ENCODE data around the gene ZNF705A.
"Not testable (repeated sequence)": the region's sequence is repeated elsewhere in the genome, so short reads cannot be mapped to it uniquely, and the experiment has no call there.

The ZNF705A gene

GRCh38 chr12:8156845-8157244 is at the start of gene ZNF705A:
ZNF705A (plus strand) TSS chr12:8157015; CDS start chr12:8172626, 15,611 bp downstream.
- no peak for DNase-seq (ENCODE audit: low read depth in 2 of 2)

DNA sequence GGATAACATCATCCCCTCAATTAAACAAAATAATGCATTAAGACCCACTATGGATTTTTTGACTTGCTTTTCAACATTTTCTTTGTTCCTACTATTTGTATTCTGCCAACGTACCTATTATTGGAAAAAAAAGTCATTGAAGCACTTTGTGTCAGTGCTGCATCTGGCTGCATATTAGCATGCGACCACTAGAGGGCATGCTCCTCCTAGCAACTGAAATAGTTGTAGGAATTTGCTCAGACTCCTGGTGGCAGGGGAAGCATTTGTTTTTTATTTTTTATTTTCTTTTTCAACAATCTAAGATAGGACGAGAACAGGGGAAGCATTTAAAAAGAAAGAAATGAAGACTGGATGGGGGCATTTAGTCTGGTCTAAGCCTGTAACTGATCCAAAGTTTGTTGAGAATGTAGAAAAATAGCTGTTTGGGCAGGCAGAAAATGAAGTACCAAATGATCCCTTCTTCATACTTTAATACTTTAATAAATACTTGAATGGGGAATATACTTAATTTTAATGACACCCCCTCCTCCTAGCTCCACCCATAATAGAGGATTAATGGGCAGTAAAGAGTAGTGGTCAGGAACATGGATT is 47.9 kb upstream of the ZNF705A start:
- peak; percentile 63 to 70 for DNase-seq (ENCODE audit: low read depth in 2 of 2)

DNA sequence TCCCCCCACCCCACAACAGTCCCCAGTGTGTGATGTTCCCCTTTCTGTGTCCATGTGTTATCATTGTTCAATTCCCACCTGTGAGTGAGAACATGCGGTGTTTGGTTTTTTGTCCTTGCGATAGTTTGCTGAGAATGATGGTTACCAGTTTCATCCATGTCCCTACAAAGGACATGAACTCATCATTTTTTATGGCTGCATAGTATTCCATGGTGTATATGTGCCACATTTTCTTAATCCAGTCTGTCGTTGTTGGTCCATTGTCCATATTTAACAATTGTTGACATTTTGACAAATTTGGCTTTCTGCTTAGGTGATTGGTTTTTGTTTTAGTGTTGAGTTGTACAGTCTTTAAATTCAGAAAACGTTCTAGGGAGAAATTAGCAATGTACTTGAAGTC is 43.7 kb upstream of the ZNF705A start:
- DNase-seq (ENCODE audit: low read depth in 2 of 2): not testable (repeated sequence)

DNA sequence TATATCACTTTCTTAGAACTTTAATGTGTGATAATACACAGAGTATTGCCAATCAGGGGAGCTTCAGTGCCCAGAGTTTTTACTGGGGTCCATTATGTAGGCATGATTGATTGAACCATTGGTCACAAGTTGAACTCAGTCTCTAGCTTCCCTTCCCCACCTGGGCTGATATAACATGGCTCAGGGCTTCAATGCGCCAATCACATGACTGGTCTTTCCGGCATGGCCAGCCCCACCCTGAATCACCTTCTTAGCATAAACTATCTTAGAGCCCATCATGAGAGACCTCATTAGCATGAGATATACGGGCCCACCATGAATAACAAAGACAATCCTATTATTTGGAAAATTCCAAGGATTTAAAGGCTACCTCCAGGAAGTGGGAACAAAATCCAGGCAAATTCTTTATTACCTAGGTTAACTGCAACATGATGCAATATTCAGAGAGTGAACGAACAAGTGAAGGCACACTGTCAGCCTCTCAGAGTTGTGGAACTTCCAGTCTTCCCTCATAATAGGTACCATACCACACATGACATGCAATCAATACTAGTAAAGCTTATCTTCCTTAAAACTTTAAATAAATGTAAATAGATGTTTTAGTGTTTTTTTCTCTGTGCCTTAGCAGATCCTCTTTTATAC is 36.6 kb upstream of the ZNF705A start:
- no peak for DNase-seq (ENCODE audit: low read depth in 2 of 2)

DNA sequence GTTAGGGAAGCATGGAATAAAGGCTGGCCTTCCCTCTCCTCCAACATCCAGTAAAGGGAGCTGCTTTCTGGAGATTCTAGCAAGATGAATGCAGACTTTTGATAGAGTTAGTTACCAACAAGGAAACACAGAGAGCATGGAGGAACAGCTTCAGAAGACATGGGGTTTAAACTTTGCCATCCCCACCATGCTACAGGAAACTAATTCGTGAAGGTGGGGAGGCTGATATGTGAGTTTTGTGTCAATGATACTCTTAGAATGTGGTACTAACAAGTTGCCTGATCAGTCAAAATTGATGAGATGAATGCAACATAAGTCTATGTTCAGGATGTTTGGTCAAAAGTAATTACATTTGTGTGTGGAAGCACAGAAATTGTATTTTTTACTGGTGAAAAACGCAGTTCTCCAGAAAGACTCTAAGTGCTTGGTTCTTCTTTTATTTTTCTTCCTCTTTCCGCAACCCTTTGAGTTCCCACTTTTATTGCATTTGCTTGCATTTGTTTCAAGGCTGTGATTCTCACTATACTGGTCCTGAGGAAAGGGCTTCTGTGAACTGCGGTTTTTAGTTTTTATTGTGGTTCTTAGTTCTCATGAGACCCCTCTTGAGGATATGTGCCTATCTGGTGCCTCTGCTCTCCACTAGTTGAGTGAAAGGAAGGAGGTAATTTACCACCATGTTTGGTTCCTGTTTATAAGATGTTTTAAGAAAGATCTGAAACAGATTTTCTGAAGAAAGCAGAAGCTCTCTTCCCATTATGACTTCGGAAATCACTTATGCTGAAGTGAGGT is 33.5 kb upstream of the ZNF705A start, which contains the start of gene CLEC4A:
Gene CLEC4A (plus strand): TSS at position 494 of the 789 bp plus-strand sequence. CDS start 262 bp downstream, at position 756.
- no peak for DNase-seq (ENCODE audit: low read depth in 2 of 2)

- no peak for DNase-seq (ENCODE audit: low read depth in 2 of 2)
Observed at GRCh38 chr12:8127138-8127537, 29.7 kb upstream of the ZNF705A start.

GRCh38 chr12:8133636-8134397 is 23.0 kb upstream of the ZNF705A start:
- not testable (repeated sequence) for DNase-seq (ENCODE audit: low read depth in 2 of 2)

GRCh38 chr12:8134398-8134930 is 22.4 kb upstream of the ZNF705A start:
- not testable (repeated sequence) for DNase-seq (ENCODE audit: low read depth in 2 of 2)

- DNase-seq (ENCODE audit: low read depth in 2 of 2): not testable (repeated sequence)
Observed at GRCh38 chr12:8141647-8142046, 15.2 kb upstream of the ZNF705A start.

DNA sequence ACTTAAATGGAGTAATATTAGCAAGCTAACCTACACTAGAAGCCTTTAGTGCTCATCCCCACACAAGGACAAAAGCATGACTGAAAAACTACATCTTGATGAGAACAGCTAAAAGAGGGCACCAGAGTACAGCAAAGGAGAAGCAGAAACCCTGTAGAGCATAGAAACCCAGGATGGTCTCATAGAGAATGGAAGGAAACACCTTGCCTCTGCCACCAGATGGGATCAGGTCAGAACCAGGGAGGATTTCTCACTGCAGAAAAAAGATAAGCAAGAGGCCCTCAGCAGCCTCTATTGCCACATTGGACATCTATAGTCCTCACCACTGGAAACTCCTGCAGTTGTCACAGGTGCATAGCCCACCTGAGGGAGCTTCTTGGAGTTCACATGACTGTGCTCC is 13.6 kb upstream of the ZNF705A start:
- no peak for DNase-seq (ENCODE audit: low read depth in 2 of 2)

GRCh38 chr12:8145754-8146441 is 10.9 kb upstream of the ZNF705A start:
- DNase-seq (ENCODE audit: low read depth in 2 of 2): no peak

- no peak for DNase-seq (ENCODE audit: low read depth in 2 of 2)
Observed at GRCh38 chr12:8146442-8146771, 10.4 kb upstream of the ZNF705A start.

GRCh38 chr12:8154526-8154925 is 2.3 kb upstream of the ZNF705A start:
- no peak for DNase-seq (ENCODE audit: low read depth in 2 of 2)

DNA sequence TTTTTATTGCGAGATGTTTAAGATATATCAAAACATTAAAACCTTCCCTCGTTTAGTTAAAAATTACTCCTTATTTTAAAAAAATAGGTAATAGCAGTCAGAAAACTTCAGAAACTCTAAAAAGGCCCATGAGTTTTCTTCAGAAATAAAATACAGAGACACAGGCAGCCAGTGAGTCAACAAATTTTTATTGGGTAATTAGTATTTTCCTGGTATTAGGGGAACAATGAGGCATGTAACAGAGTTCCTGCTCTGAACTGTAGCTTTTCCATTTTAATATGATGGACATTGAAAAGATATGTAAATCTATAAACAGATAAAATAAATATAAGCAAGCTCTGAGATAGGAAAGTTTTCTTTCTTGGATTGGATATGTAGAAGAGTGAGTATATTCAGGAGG is 399 bp upstream of the ZNF705A start:
- no peak for DNase-seq (ENCODE audit: low read depth in 2 of 2)

DNA sequence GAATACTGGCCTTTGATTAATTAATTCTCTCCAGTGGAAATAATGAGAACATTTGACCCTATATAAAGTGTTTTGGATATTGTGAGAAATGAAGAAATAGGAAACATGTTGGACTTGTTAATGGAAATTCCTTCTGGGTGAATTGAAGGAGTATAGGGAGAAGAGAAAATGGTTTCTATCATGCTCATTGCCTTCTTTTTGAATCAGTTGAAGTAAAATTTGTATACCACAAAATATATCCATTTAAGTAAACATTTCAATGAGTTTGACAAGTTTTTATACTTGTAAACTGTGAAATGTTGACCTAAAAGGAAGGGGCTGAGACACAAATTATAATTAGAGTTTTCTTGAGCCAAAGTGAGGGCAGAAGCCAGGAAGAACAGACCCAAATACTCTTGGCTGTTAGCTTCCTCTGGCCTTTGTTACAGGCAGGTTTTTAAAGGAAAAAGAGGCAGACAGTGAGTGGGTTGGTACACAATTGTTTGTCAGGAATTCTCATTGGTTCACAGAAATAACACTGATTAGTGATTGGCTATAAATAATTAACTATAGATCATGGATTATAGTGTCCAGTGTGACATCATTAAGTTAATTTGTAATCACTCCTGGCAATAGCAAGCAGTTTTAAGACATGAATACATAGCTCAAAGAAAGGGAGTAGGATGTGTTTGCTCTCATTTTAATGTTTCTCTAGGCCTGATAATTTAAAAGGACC is 826 bp downstream of the ZNF705A start:
- no peak for DNase-seq (ENCODE audit: low read depth in 2 of 2)

GRCh38 chr12:8172911-8173310 is 16.1 kb downstream of the ZNF705A start:
- not testable (repeated sequence) for DNase-seq (ENCODE audit: low read depth in 2 of 2)

DNA sequence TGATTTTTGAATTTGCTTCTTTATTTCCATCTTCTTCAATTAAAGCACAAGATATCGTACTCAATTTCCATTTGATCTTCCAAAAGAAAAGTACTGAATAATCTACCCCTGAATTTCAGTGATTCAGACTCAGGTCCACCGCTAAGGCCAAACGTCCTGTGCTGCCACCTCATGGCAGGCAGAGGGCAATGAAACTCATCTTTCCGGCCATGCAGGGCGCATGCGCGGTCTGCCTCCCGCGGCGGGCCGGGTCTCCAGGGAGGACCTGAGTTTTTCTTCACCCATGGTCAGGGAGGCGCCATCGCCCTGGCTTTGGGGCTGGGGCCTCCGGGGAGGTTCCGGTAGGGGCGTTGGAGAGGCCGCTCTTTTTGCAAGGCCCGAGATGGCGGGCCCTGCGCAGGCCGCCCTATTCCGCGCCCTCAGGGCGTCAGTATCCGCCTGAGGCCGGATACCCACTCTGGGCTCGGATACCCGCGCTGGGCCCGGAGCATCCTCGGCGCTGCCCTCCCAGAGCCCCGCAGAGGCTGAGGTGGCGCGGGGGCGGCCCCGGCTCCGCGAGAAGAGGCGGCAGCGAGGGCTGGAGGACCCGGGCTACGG is 23.3 kb downstream of the ZNF705A start:
- DNase-seq (ENCODE audit: low read depth in 2 of 2): peak; percentile 46 to 63

DNA sequence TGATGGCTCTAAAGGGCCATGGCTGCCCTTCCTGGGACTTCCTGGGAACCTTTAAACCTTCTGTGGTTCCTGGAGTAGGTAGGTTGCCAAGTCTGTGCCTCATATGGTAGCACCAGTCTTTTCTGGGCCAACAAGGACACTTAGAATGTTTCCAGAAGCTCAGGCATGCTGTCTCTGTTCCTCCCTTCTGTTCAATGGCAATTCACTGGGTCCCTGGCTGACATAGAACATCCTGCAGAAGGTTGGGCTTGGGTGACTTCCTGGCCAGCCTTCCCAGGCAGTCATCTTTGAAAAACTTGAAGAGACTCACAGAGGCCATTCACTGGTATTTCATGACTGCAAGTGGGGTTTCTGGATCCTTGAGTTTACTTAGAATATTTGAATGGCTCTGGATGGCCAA is 24.5 kb downstream of the ZNF705A start:
- DNase-seq (ENCODE audit: low read depth in 2 of 2): not testable (repeated sequence)

DNA sequence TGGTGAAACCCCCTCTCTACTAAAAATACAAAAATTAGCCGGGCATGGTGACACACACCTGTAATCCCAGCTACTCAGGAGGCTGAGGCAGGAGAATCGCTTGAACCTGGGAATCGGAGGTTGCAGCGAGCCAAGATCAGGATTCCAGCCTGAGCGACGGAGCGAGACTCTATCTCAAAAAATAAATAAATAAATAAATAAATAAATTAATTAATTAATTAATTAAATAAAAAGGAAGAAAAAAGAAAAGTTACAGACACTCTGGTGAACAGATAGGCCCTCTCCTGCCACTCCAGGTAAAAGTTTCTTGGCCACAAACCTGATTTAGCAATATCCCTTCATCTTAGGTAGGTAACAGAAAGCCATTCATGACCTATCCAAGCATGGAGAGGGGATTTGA is 26.1 kb downstream of the ZNF705A start:
- DNase-seq (ENCODE audit: low read depth in 2 of 2): not testable (repeated sequence)

GRCh38 chr12:8183346-8183745 is 26.5 kb downstream of the ZNF705A start:
- not testable (repeated sequence) for DNase-seq (ENCODE audit: low read depth in 2 of 2)

Measured in stimulated activated CD4-positive, alpha-beta T cell treated with anti-CD3 and anti-CD28 coated beads, Interleukin-1b, Interleukin-23, amount 100 ng/mL, for 4 hours (primary cell).